Nephron progenitor cell (in vitro differentiated cells): ENCODE results near the gene FOLR1.
"Not testable (repeated sequence)": the region's sequence is repeated elsewhere in the genome, so short reads cannot be mapped to it uniquely, and the experiment has no call there.

ENCODE experiments used
- DNase-seq: peaks from one replicate; pipeline ENCODE4 v3.0.0; 2021
- H3K27ac Mint-ChIP-seq: 2 replicates; pipeline ENCODE4 v1.8.0; 2021; ENCODE audit warnings: mild to moderate bottlenecking, moderate library complexity, mixed read lengths
- H3K27me3 Mint-ChIP-seq: 2 replicates; pipeline ENCODE4 v1.8.0; 2021; ENCODE audit warnings: mild to moderate bottlenecking, low read depth, mixed read lengths; ENCODE audit not compliant: poor library complexity
- H3K36me3 Mint-ChIP-seq: 2 replicates; pipeline ENCODE4 v1.8.0; 2021; ENCODE audit warnings: low read depth, mixed read lengths
- H3K4me1 Mint-ChIP-seq: 2 replicates; pipeline ENCODE4 v1.8.0; 2021; ENCODE audit warnings: mixed read lengths
- H3K4me3 Mint-ChIP-seq: 2 replicates; pipeline ENCODE4 v1.8.0; 2021; ENCODE audit warnings: mild to moderate bottlenecking, moderate library complexity, mixed read lengths
- H3K9me3 Mint-ChIP-seq: 2 replicates; pipeline ENCODE4 v1.8.0; 2021; ENCODE audit warnings: mild to moderate bottlenecking, moderate library complexity, mixed read lengths
- TF ChIP-seq, protein P1 (sequence below): fragments of 200-600 bp; sonication (generic); IDR thresholded peaks from 2 replicates; pipeline ENCODE4 v1.5.0; 2021; ENCODE audit warnings: antibody characterized with exemption

The FOLR1 gene

GRCh38 chr11:72188267-72188666 is 3.7 kb upstream of the FOLR1 start:
- DNase-seq: no peak
- Mint-ChIP-seq H3K4me3 (no peak overlapping the region), H3K27ac (no peak overlapping the region), H3K27me3 (peaks cover 10% of the 10 kb centered on the region), H3K9me3 (no peaks in the 10 kb centered on the region), H3K36me3 (no peaks in the 10 kb centered on the region), H3K4me1 (peaks cover 34% of the 10 kb centered on the region)
- TF ChIP-seq, protein P1, sequence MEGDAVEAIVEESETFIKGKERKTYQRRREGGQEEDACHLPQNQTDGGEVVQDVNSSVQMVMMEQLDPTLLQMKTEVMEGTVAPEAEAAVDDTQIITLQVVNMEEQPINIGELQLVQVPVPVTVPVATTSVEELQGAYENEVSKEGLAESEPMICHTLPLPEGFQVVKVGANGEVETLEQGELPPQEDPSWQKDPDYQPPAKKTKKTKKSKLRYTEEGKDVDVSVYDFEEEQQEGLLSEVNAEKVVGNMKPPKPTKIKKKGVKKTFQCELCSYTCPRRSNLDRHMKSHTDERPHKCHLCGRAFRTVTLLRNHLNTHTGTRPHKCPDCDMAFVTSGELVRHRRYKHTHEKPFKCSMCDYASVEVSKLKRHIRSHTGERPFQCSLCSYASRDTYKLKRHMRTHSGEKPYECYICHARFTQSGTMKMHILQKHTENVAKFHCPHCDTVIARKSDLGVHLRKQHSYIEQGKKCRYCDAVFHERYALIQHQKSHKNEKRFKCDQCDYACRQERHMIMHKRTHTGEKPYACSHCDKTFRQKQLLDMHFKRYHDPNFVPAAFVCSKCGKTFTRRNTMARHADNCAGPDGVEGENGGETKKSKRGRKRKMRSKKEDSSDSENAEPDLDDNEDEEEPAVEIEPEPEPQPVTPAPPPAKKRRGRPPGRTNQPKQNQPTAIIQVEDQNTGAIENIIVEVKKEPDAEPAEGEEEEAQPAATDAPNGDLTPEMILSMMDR: no peak

DNA sequence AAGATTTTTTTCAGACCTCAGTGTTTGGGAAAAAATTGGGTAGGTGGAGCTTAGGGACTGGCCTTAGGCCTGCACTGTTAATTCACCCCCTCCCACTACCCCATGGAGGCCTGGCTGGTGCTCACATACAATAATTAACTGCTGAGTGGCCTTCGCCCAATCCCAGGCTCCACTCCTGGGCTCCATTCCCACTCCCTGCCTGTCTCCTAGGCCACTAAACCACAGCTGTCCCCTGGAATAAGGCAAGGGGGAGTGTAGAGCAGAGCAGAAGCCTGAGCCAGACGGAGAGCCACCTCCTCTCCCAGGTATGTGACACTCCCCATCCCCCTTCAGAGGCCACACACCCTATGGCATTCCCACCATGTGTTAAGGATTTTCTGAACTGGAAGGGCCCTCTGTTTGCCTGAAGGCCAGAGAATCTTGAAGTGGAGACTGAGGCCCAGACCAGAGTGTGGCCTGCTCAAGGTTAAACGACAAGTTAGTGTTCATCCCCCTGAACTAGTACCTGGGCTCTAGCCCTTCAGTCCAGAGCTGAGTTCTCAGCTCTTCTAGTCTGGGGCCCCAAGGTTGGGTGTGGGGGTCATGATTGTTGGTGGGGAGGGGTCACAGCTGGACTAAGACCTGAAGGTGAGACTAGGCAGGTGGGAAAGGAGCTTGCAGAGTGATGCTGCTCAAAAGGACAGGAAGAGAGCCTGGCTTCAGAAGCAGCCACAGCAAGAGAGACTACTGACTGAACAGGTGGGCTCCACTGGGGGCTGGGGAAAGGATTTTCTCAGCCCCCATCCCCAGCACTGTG is 2.3 kb upstream of the FOLR1 start:
- no peak overlapping the region for H3K4me3 Mint-ChIP-seq
- no peaks in the 10 kb centered on the region for H3K9me3 Mint-ChIP-seq
- TF ChIP-seq, protein P1: no peak
- DNase-seq: no peak
- H3K27me3 Mint-ChIP-seq: peaks cover 6% of the 10 kb centered on the region
- H3K36me3 Mint-ChIP-seq: no peaks in the 10 kb centered on the region
- H3K27ac Mint-ChIP-seq: no peak overlapping the region
- H3K4me1 Mint-ChIP-seq: peaks cover 28% of the 10 kb centered on the region

- Mint-ChIP-seq H3K9me3 (no peaks in the 10 kb centered on the region), H3K27me3 (peaks cover 6% of the 10 kb centered on the region), H3K4me1 (peaks cover 28% of the 10 kb centered on the region), H3K36me3 (no peaks in the 10 kb centered on the region), H3K27ac (no peak overlapping the region), H3K4me3 (no peak overlapping the region)
- TF ChIP-seq, protein P1: no peak
- DNase-seq: no peak
Measured at GRCh38 chr11:72190631-72191071, 1.3 kb upstream of the FOLR1 start.

DNA sequence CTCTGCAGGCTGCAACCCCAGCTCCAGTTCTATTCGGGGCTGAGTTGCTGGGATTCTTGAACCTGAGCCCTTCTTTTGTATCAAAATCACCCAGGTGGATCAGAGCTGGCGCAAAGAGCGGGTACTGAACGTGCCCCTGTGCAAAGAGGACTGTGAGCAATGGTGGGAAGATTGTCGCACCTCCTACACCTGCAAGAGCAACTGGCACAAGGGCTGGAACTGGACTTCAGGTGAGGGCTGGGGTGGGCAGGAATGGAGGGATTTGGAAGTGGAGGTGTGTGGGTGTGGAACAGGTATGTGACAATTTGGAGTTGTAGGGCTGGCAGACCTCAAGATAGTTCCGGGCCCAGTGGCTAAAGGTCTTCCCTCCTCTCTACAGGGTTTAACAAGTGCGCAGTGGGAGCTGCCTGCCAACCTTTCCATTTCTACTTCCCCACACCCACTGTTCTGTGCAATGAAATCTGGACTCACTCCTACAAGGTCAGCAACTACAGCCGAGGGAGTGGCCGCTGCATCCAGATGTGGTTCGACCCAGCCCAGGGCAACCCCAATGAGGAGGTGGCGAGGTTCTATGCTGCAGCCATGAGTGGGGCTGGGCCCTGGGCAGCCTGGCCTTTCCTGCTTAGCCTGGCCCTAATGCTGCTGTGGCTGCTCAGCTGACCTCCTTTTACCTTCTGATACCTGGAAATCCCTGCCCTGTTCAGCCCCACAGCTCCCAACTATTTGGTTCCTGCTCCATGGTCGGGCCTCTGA is 3.8 kb downstream of the FOLR1 start:
- no peak for DNase-seq
- no peak overlapping the region for H3K27ac Mint-ChIP-seq
- H3K9me3 Mint-ChIP-seq: no peaks in the 10 kb centered on the region
- no peak overlapping the region for H3K4me3 Mint-ChIP-seq
- peaks cover 4% of the 10 kb centered on the region for H3K27me3 Mint-ChIP-seq
- TF ChIP-seq, protein P1: no peak
- H3K36me3 Mint-ChIP-seq: no peaks in the 10 kb centered on the region
- H3K4me1 Mint-ChIP-seq: peaks cover 22% of the 10 kb centered on the region

DNA sequence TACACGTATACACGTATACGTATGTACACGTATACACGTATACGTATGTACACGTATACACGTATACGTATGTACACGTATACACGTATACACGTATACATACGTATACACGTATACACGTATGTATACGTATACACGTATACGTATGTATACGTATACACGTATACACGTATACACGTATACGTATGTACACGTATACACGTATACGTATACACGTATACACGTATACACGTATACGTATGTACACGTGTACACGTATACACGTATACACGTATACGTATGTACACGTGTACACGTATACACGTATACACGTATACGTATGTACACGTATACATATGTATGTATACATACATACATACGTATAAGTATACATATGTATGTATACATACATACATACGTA is 9.5 kb downstream of the FOLR1 start:
- not testable (repeated sequence) for H3K36me3 Mint-ChIP-seq, H3K27ac Mint-ChIP-seq, H3K4me3 Mint-ChIP-seq, H3K4me1 Mint-ChIP-seq, H3K27me3 Mint-ChIP-seq, H3K9me3 Mint-ChIP-seq, DNase-seq

GRCh38 chr11:72202571-72202970 is 10.6 kb downstream of the FOLR1 start:
- H3K27ac Mint-ChIP-seq: no peak overlapping the region
- no peaks in the 10 kb centered on the region for H3K9me3 Mint-ChIP-seq
- no peaks in the 10 kb centered on the region for H3K4me1 Mint-ChIP-seq
- peaks cover 3% of the 10 kb centered on the region for H3K27me3 Mint-ChIP-seq
- no peak for DNase-seq
- no peak overlapping the region for H3K4me3 Mint-ChIP-seq
- no peaks in the 10 kb centered on the region for H3K36me3 Mint-ChIP-seq
- TF ChIP-seq, protein P1: no peak
